GM18870 (cell line): ENCODE data around the gene HAUS8.

Experiments used
- ATAC-seq: cut with Tn5 transposase; IDR thresholded peaks from one replicate; pipeline ENCODE4 v1.9.1; 2021; ENCODE audit warnings: moderate library complexity; ENCODE audit not compliant: unreplicated experiment

Gene HAUS8

DNA sequence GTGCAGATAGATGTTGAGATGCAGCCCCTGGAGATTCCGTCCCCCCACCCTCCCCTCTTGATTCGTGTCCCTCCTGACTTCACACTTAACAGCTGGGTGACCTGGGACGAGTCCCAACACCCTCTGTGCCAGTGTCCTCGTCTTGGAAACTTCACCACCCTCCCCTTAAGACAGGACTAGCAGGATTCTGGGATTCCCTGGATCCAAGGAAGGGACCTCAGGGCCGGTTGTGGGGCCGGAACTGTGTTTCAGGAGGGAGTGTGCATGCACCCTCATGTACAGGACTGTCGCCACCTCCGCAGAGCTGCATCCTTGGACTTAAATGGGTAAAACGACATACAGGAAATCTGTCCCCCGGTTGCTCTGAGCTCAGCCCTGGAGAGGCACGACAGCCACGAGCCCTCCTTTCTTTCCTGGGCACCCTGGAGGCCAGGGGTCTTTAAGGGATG, 1.3 kb upstream of the HAUS8 start:
- ATAC-seq: no peak

DNA sequence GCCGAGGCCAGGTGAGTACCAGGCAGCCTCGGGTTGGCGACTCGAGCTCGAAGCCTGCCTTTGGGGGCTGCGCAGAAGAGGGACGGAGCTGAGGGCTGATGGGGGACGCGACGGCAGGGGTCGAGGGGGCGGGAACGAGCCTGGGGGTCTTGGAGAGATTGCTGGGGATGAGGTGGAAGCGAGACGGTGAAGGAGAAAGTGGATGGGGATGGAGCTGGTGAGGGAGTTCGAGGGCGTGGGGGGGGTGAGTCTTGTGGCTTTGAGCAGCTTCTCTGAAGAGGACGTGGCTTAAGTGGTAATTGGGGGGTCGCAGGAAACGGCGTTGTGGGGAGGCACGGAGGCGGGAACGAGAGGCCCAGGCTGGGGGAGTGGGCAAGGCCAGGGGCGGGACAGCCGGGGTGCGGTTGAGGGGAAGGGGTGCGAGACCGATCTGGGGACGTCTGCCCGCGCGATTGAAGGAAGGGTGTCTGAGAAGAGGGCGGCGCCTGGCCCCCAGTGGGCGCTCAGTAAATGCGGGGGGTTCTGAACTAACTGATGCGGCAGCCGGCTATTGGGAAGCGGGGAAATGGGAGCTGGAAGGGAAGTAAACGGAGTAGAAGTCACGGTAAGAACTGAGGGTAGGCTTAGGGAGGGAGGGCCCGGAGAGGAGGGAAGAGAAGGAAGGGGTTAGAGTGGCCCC, 751 bp upstream of the HAUS8 start:
- no peak for ATAC-seq

DNA sequence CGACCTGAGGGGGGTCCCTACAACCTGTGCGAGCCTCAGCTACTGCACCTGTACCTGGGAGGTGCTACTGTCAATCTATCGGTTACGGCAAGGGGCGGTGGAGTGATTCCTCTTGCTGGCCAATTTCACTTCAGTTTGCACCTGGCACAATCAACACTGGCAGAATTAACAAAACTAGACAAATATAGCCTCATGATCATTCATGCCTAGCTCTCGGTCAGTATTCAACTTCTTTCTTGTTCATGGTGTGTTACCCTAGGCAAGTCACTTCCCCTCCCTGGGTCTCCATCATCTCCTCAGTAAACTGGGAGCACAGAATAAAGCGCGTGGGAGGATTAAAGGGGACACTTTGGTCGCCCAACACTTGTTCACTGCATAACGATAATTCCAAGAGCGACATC, 618 bp downstream of the HAUS8 start:
- peak; percentile 2 for ATAC-seq

DNA sequence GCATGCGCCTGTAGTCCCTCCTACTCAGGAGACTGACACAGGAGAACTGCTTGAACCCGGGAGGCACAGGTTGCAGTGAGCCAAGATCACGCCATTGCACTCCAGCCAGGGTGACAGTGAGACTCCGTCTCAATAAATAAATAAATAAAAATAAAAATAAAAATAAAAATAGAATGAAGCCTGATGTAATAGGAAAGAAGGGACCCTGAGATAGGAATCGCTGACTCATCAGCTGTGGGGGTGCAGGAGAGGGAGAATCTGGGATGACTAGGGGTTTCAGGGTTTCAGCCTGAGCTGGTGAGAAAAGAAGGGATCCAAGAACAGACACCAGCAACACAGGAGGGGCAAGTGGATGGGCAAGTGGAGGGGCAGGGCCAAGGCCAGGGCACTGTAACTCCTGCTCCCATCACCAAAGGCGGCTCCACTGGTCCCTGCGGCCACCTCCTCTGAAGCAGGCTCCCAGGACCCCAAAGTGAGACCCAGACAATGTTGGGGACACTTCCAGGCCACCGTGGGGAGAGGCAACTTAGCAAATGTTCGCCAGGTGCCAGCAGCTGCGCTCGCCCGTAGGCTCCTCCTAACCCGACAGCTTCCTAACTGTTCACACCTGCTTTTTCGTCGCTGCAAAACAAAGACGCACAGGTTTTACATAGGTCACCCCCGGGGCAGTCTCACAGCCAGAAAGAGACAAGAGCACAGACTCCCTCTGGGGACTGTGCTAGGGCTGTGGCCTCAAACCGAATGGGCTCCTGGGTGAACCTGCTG, 1.2 kb downstream of the HAUS8 start:
- no peak for ATAC-seq

DNA sequence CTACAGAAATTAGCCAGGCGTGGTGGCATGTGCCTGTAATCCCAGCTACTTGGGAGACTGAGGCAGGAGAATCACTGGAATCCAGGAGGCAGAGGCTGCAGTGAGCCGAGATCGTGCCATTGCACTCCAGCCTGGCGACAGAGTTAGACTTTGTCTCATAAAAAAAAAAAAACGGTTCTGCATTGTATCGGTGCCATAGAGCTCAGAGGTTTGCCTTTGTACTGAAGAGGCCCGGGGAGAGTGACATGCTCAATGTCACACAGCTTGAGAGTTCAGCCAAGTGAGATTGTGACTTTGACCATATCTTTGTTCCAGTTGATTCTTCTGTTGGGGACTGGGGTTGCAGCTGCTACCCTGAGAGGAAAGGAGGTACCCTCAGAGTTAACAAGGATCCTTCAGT, 4.3 kb downstream of the HAUS8 start:
- no peak for ATAC-seq

DNA sequence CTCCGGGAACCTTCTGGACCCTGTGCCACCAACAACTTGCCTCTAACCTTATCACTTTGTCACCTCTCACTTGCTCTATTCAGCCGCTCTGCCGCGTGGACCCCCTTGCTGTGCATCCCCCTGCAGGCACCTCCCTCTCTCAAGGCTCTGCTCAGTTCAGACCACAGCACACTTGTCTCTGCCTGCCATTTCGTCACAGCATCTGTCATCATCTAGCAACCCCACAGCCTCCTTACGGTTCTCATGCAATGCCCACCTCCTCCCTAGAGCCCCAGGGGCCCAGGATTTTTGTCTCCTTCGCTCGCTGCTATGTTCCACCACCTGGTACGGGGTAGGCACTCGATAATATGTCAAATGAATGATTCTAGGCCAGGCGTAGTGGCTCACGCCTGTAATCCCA, 4.8 kb downstream of the HAUS8 start:
- no peak for ATAC-seq

DNA sequence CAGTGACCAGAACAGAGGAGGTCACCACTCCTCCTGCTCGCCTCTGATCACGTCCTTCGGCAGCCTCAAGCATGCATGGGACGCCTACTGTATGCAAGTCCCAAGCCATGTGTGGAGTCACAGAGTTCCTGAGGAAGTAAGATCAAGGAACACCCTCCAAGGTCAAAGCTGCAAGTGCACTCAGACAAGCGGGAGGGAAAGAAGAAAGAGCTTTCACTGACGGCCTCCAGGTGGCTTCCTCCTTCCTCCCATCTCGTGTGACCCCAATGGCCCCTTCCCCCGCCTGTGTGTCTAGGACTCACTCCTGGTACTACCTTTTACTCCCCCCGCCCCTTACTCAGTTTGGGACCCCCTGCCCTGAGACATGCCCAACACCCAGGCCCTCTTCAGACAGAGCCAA, 6.1 kb downstream of the HAUS8 start:
- no peak for ATAC-seq

DNA sequence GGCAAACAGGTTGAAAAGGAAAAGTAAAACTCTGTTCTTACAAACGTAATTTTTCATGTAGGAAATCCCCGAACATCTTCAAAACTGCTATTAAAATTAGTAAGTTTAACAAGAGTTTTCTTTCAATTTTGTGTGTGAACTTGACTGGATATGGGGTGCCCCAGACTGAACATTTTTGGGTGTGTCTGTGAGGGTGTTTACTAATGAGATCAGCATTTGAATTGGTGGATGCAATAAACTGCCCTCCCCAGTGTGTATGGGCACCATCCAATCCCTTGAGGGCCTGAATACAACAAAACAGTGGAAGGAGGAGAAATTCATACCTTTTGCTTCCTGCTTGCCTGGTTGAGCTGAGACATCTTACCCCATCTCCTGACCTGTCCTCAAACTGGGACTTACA, 11.8 kb downstream of the HAUS8 start:
- ATAC-seq: no peak

DNA sequence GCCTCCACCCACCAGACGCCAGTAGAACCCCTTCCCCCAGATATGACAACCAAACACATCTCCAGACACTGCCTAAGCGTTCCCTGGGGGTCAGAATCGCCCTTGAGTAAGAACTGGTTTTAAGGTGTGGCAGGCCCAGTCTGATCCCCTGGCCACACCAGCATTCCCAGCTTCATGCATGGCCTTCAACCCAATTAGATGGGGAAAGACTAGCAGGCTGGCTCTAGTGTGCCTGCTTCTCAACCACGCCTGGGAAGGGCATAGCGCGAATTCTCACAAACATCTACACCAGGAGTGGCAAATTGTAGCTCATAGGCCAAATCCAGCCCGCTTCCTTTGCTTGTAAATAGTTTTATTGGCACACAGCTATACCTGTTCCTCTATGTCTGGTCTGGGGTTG, 13.6 kb downstream of the HAUS8 start:
- no peak for ATAC-seq

DNA sequence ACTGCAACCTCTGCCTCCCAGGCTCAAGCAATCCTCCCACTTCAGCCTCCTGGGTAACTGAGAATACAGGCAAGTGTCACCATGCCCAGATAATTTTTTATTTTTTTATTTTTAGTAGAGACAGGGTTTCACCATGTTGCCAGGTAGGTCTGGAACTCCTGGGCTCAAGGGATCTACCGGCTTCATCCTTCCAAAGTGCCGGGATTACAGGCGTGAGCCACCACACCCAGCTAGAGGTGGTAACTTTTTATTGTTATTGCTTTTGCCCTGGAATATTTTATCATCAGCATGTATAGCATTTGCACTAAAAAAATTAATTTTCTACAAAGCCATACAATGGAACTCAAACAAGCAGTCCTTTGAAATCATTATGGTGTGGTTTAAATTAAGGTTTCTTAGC, 14.0 kb downstream of the HAUS8 start:
- ATAC-seq: no peak

DNA sequence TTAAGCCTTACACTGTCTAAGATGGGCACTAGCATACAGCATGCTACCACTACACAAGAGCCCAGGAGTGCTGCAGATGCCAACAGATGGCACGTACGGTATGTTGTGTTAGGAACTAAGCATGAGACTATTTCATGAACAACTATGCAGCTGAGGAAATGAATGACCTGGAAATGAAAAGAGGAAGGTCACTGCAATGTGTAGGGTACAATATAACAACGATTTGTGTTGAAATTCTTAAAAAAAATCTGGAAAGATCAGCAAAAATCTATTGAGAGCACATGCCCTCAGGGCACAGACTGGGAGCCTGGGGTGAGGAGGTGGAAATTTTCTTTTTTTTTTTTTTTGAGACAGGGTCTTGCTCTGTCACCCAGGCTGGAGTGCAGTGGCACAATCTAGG, 14.4 kb downstream of the HAUS8 start:
- ATAC-seq: no peak

DNA sequence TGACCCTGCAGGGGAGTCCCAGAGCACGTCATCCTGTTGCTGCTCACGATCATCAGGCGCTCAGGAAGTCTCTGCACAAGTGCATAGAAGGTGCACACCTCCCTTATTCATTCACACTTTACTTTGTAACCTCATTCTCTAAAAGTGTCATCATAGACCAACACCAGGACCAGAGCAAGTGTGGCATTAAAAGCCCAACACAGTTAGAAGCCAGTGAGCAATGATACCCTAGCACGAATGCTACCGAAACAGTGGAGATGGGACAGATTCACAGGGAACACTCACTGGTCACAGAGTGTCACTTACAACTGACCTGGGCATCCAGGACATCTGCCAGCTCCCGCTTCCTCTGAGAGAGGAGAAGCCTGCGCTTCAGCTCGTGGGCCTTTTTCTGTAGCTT, 17.0 kb downstream of the HAUS8 start:
- ATAC-seq: no peak

DNA sequence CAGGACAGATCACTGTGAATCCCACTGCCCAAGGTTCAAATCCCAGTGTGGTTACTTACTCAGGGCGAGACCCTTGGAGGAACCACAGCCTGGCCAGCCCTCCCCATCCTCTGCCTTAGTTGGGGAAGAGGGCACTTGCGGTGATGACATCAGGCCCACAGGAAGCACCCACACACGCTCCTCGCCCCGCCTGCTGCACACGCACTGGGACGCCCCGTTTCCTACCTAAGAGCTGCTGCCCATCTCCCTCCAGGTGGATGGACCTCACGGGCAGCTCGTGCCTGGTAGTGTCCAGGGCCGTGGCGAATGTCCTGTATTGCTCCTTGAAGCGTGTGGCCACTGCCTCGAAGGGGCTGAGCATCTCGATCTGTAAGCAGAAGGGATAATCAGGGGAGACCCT, 19.6 kb downstream of the HAUS8 start:
- no peak for ATAC-seq

DNA sequence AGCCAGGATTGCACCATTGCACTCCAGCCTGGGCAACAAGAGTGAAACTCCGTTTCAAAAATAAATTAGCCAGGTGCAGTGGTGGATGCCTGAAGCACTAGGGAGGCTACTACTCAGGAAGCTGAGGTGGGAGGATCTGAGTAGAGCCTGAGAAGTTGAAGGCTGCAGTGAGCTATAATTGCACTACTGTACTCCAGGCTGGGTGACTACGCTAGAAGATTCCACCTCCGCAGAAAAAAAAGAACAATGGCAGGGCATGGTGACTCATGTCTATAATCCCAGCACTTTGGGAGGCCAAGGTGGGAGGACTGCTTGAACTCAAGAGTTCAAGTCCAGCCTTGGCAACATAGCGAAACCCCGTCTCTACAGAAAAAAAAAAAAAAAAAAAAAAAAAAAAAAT, 20.5 kb downstream of the HAUS8 start:
- ATAC-seq: no peak

DNA sequence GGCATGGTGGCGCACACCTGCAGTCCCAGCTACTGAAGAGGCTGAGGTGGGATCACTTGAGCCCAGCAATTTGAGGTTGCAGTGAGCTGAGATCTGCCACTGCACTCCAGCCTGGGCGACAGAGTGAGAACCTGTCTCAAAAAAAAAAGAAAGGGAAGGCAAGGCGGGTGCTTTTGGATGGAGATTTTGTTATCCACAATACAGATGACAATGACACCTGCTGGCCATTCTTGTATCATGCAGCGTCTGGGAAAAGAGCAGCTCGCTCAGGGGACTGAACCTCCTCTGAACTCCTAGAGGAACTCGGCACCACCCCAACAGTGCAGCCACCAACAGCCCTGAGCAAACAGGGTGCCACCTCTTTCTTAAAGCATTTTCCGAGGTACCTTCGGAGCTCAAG, 22.8 kb downstream of the HAUS8 start:
- no peak for ATAC-seq

DNA sequence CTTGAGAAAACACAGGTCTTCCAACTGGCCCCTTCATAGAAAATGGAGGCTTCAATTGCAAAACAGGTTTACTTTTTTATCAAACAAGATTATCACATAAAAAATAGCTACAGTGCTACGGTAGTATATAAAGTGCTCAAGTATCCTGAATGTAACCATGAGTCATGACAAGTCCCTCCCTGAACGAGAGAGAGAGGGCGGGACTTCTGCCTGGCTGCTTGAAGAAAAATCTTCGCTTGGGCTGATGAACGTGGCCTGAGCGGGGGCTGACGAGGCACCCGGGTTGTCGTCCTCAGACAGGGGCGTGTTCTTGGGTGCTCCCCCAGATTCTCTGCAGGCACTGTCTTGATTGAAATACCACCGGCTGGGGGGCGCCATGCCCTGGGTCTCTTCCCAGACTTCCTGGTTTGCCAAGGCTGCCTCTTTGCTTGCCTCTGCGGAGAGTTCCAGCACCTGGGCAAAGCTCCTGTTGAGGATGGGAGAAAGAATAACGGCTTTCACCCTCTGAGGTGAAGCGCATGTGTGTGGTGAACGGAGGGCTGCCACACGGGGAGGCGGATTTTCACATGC, 25.5 kb downstream of the HAUS8 start:
- no peak for ATAC-seq

DNA sequence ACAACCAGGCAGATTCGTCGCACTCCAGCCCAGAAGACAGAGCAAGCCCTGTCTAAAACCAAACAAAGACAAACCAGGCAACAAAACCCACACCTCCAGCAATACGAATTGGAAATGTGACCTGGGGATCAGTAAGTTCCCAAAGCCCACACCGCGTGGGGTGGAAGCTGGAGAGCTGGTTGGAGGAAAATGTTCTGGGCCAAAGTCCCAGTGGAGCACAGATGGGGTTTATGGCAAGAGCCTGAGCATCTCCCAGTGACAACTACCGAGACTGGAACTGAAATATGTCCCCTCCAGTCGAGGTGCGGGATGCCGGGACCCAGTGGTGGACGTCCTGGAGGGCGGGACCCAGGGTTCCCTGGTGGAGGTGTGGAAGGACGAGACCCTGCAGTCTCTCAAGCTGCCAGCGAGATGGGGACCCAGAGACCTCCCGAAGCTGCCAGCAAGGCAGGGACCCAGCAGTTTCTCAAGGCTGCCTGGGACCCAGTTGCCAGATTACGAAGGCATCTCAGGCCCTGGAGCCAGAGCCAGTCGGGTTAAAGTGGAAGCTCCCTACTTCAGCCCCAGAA, 26.3 kb downstream of the HAUS8 start:
- no peak for ATAC-seq

DNA sequence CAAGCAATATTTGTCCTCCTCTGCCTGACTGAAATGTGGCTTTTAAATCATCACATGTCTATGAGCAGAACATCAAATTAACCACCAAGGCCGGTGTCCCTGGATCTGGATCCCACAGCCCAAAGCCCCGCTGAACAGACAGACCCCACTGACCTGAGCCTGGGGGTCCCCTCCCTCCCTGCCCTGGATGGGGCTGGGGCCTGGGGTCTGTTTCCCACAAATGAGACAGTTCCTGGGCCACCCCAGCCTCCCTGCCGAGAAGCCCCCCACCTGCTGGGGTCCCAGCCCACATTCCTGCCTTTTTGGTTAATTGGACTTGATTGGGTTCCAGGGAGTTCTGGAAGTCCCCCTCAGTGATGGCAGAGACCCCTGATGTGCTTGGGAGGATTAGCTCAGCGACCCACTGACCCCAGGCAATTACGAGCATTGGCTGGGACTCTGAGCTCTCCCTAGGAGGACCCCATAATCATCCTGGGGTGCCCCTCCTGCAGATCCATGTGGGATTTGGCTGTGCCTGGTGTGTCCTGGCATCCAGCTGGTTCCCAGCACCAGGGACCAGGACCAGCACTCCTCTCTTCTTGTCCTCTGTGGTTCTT, 29.2 kb downstream of the HAUS8 start:
- ATAC-seq: no peak

DNA sequence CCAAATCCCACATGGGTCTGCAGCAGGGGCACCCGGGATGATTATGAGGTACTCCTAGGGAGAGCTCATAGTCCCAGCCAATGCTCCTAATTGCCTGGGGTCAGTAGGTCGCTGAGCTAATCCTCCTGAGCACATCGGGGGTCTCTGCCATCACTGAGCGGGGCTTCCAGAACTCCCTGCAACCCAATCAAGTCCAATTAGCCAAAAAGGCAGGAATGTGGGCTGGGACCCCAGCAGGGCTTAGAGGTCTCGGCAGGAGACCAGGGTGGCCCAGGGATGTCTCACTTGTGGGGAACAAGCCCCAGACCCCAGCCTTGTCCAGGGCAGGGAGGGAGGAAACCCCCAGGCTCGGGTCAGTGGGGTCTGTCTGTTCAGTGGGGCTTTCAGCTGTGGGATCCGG, 31.5 kb downstream of the HAUS8 start:
- no peak for ATAC-seq

DNA sequence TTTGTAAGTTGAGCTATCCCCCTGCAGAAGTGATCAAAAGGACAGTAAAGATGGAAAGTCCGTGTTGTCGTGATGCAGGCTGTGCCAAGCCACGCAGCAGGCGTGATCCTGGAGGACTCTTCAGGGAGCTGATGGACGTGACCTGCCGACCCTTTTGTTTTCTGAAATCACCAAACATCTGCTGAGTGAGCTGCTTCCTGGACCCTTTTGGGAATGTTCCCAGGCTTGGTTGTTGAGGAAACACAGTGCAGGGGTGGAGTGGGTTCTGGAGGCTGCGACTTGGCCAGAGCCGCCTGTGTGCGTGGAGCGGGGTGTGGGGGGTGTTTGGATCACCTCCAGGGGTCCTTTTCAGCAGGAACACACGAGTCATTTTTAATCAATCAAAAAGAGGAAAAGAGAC, 33.3 kb downstream of the HAUS8 start:
- ATAC-seq: no peak

DNA sequence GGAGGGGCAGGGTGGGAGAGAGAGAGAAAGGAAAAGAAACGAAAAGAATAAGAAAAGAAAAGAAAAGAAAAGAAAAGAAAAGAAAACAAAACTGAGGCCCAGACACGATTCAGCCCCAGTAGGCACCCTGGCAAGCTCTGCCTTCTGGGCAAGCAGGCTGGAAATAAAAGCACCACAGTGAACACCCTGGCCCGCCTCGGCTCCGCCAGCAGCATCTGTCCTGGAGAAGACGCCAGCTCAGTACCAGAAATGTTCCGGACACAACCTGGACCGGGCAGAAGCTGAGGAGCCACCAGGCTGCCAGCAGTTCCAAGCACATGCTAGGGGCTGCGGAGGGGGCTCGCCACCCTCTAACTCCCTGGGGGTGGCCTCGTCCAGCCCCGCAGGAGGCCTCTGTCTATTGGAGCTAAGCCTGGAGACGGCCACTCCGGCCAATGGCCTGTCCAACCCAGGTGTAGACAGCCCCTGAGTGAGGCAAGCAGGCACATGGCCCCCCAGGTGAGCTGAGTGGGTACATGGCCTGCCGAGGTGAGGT, 37.2 kb downstream of the HAUS8 start:
- no peak for ATAC-seq
